Epidermal melanocyte (primary cell): ENCODE results near the gene DNPH1.

Experiments used
- DNase-seq: peaks from one replicate; pipeline ENCODE4 v3.0.0; 2011; ENCODE audit warnings: low spot score; ENCODE audit not compliant: insufficient read length

Gene DNPH1

DNA sequence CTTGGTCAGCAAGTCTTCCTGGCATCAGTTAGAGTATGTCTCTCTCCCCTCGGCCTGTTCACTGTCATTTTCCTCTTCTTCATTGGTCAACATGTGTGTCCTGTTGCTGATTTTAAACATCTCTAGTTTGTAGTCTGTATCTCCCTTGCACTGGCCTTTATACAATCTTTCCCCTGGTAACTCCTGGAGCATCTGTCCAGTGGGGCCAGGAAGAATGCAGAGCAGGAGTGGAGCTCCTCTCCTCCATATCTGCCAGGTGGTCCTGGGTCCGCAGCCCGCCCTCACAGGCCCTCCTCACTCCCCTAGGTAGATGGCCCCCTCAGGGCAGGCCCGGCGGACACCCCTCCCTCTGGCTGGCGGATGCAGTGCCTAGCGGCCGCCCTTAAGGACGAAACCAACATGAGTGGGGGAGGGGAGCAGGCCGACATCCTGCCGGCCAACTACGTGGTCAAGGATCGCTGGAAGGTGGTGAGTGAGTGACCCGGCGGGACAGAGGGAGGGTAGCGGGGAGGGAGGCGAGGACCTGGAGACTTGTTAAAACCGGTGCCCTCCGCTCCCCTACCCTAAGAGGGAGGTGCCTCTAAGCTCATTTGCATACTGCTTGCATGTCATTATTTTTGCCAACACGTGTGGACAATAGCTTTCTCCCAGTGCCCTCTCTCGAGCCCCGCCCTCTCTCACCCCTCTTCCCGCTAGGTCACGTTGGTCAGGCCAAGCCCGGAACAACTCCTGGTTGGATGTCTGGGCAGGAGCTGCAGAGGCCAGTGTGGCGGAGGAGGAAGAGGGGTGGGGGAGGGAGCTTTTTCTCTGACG lies 17.2 kb upstream of the DNPH1 start:
- DNase-seq = no peak

DNA sequence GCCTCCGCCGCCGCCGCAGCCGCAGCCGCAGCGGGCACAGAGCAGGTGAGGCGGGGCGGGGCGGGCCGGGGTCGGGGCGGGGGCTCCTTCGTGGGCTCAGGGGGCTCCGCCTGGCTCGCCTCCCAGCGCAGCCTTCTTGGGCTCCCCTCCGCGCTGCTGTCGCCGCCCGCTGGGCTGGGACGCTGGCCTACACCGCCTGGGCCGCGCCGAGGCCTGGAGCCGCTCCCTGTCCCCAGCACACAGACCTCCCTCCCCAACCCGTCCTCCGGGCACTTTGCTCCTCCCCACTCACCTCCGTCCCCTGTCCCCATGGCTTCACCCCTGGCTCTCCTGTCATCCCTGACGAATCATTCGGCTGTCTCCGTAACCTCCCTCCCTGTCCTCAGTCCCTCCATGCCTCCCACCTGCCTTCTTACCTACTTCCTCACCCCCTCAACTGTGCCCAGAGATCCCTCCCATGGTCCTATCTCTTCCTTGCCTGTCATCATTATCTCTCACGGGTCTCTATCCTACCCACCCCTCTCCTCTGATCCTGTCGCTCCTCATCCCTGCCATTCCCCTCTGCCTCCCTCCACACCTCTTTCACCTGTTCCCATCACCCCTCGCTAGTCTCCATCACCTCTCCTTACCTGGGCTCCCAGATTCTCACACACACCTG lies 14.5 kb upstream of the DNPH1 start:
- no peak for DNase-seq

GRCh38 chr6:43242908-43243663 lies 13.8 kb upstream of the DNPH1 start, which contains the start of gene TTBK1:
Gene TTBK1, plus strand, starts transcription at chr6:43243481. Its CDS starts 3,180 bp downstream, at chr6:43246661.
- DNase-seq = no peak

DNA sequence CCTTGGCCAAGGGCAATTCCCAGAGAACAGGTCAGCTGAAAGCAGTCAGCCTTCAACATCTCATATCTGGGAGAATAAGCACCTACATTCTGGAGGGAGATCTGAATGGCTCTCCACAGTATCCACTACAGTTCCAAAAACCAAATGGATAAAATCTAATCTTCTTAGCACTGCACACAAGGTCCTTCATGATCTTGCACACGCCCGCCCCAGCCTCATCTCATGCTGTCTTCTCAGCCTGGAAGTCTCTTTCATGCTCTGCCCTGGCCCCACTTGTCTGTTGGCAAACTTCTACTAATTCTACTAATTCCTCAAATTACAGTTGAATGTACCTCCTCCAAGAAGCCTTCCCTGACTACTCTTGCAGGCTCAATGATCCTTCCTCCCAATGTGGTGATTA lies 12.2 kb upstream of the DNPH1 start:
- DNase-seq = no peak

DNA sequence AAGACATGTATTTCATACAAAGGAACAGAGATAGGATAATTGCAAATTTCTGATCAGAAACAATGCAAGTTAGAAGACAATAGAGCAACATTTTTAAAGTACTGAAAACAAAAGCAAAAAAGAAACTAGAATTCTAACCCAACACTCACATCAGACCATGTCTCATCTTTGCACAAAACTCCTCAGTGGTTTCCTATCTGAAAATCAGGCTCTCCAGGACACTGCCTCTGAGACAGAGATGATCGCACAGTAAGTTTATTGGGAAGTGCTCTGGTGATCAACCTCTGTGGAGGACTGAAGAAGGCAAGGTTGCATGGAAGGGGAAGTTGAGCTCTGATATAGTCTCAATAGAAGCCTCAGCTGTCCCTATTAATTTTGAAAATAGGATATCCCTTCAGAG lies 11.7 kb upstream of the DNPH1 start:
- no peak for DNase-seq

- DNase-seq = no peak
Observed at GRCh38 chr6:43239054-43239453, 9.8 kb upstream of the DNPH1 start.

- DNase-seq = no peak
Observed at GRCh38 chr6:43235841-43236240, 6.6 kb upstream of the DNPH1 start.

GRCh38 chr6:43231735-43232450 lies 2.6 kb upstream of the DNPH1 start:
- DNase-seq = no peak

DNA sequence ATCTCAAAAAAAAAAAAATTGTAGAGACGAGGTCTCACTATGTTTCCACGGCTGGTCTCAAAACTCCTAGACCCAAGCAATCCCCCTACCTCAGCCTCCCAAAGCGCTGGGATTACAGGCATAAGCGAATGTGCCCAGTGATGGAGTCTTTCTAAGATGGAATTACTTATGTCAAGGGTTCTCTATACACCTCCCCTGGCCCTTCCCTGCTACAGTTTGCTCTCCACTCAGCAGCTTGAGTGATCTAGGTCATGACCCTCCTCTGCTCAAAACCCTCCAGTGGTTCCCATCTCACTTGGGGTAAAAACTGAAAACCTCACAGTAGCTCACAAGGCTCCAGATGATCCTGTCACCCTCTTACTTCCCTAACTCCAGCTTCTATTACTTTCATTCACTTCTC lies 1.8 kb upstream of the DNPH1 start:
- DNase-seq = no peak

GRCh38 chr6:43229803-43230620 lies 731 bp upstream of the DNPH1 start:
- no peak for DNase-seq

DNA sequence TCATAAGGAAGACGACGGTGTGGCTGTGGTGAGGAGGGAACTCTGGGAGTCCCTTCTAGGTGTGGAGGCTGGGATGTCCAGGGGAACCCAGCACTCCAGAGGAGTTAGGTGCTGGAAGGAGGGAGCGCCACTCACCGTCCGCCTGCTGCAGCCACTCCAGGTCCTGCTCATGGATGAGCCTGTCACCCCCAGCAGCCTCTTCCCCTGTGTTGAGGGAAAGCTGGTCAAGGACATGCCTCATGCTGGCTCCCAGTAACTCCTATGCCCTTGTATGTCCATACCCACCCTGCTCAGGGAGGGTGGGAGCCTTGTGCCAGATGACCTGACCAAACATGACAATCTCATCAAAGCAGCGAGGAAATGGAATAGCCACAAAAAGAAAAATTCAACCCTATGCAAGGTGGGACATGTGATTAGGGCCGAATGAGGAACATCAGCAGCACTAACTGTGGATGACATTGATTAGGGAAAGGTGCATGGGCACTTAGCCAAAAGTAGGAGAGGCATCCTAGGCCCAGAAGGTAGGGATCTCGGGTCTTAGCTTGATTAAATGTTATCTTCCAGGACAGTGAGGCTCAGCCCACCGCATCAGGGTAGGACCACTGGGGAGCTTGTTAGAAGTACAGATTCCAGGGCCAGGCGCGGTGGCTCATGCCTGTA lies 3.0 kb downstream of the DNPH1 start:
- no peak for DNase-seq

GRCh38 chr6:43223175-43223574 lies 6.1 kb downstream of the DNPH1 start:
- no peak for DNase-seq

GRCh38 chr6:43222418-43223059 lies 6.7 kb downstream of the DNPH1 start:
- no peak for DNase-seq

DNA sequence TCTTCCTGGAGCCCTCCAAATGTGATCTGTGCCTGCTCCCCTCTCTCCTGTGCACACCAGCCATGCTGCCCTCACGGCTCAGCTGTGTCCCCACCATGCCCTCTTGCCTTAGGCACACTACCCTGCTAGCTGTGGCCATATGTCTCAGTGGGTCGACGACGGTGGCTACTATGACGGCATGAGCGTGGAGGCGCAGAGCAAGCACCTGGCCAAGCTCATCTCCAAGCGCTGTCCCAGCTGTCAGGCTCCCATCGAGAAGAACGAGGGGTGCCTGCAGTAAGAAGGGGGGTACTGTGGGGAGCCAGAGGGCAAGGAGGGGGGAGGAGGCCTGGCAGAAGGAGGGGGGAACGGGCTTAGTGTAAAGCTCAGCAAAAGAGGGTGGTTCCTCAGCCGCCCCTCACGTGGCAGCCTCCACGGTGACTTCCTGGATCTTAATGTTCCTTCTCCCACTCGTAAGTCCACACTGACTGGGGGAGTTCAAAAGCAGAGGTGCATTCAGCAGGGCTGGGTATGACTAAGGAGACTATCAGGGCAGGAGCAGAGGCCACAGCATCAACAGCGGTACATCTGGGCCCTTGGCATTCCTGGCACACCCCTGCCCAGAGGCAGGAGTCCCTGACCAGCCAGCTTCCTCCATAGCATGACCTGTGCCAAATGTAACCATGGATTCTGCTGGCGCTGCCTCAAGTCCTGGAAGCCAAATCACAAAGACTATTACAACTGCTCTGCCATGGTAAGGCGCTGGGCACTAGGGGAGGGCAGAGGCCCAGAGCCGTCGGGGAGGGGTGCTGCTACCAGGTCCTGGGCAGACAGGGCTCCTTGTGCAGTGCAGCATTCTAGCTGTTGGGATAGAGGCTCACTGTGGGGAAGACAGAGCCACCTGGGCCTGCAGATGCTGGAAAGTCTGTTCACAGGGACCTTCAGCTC lies 8.0 kb downstream of the DNPH1 start:
- DNase-seq = no peak

DNA sequence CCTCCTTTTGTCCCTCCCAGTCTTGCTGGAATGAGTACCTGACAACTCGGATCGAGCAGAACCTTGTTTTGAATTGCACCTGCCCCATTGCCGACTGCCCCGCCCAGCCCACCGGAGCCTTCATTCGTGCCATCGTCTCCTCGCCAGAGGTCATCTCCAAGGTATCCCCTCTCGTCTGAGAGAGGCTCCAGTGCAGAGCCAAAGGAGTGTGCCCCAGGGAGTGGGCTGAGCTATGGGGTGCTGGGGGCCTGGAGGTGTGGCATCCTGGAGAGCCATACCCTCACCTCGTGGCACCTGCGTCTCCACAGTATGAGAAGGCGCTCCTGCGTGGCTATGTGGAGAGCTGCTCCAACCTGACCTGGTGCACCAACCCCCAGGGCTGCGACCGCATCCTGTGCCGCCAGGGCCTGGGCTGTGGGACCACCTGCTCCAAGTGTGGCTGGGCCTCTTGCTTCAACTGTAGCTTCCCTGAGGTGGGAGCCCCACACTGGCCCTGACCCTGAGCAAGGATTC lies 8.8 kb downstream of the DNPH1 start:
- DNase-seq = no peak

GRCh38 chr6:43219814-43220213 lies 9.5 kb downstream of the DNPH1 start:
- no peak for DNase-seq

GRCh38 chr6:43219119-43219518 lies 10.2 kb downstream of the DNPH1 start:
- no peak for DNase-seq

DNA sequence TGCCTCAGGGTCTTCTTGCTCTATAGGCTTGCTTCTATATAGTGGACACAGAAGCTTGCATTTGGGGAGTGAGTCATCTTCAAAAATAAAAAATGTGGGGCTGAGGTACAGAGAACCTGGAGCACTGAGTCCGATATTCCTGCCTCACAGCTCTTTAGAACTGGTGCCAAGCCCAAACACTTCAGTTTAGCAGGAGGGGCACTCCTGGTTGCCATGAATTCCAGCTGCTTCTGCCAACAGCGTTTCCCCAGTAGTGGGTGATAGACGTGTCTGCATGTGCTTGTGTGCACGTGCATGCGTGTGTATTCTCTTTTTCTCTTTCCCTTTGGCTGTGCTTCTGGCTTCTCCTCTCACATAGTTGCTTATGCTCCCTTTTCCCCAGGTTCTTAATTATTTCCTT lies 11.9 kb downstream of the DNPH1 start:
- DNase-seq = no peak
